ENCODE results near the gene CDV3.

DNA sequence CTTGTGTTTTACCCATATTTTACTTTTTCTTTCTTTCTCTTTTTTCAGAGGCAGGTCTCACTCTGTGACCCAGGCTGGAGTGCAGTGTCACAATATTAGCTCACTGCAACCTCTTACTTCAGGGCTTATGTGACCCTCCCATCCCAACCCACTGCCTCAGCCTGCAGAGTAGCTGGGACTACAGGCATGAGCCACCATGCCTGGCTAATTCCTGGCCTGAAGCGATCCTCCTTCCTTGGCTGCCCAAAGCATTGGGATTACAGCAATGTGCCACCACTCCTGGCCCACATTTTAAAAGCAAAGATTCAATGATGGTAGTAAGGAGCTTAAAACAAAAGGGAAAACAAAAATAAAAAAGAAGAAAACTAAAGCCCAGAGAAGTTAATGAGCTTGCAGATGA is 11.1 kb upstream of the CDV3 start:
- TF ChIP-seq, protein P1, sequence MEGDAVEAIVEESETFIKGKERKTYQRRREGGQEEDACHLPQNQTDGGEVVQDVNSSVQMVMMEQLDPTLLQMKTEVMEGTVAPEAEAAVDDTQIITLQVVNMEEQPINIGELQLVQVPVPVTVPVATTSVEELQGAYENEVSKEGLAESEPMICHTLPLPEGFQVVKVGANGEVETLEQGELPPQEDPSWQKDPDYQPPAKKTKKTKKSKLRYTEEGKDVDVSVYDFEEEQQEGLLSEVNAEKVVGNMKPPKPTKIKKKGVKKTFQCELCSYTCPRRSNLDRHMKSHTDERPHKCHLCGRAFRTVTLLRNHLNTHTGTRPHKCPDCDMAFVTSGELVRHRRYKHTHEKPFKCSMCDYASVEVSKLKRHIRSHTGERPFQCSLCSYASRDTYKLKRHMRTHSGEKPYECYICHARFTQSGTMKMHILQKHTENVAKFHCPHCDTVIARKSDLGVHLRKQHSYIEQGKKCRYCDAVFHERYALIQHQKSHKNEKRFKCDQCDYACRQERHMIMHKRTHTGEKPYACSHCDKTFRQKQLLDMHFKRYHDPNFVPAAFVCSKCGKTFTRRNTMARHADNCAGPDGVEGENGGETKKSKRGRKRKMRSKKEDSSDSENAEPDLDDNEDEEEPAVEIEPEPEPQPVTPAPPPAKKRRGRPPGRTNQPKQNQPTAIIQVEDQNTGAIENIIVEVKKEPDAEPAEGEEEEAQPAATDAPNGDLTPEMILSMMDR (IDR thresholded peaks at IDR 0.05 in 8 of 11, conservative IDR thresholded peaks at IDR 0.05 in 3 of 11) = no peak
- TF ChIP-seq POLR2AphosphoS5 (IDR thresholded peaks at IDR 0.05) (no peak), POLR2A (IDR thresholded peaks at IDR 0.05) (no peak)

All from spleen (tissue), 7 donors.